ENCODE results near the gene SNX5. TPM values are rescaled to one million over a fixed set of nuclear protein-coding genes. Genes with fewer than 3 reads are reported as not detected.
A peak's percentile ranks its signal among the peaks of the same experiment; 100 is the strongest.

SNX5 gene
- total and polyA plus RNA-seq, 2 of the 13 experiments (the other 11 are each of a cell fraction or from before 2014, with no cell fraction given), result 664 to 1,040 TPM

- no peak for TF ChIP-seq NBN (conservative IDR thresholded peaks at IDR 0.05)
- no peak for TF ChIP-seq GABPA (IDR thresholded peaks at IDR 0.05; ENCODE audit: low read depth, low read length)
- TF ChIP-seq GABPA (CRISPR knock-in tag; IDR thresholded peaks at IDR 0.05; ENCODE audit: low read depth), result no peak
- no peak for TF ChIP-seq SPEN (CRISPR knock-in tag; IDR thresholded peaks at IDR 0.05; ENCODE audit: low read depth)
- no peak for TF ChIP-seq MTERF4 (CRISPR knock-in tag; IDR thresholded peaks at IDR 0.05)
- TF ChIP-seq ISL2 (CRISPR knock-in tag; IDR thresholded peaks at IDR 0.05), result no peak
- no peak for TF ChIP-seq ZNF337 (CRISPR knock-in tag; IDR thresholded peaks at IDR 0.05; ENCODE audit: borderline replicate concordance, low read depth)
- no peak for TF ChIP-seq AHR (CRISPR knock-in tag; IDR thresholded peaks at IDR 0.05)
- TF ChIP-seq ZFP62 (CRISPR knock-in tag; IDR thresholded peaks at IDR 0.05), result no peak
- no peak; the same call in 1 of the 2 replicates for TF ChIP-seq PHF21A (CRISPR knock-in tag; IDR thresholded peaks at IDR 0.05)
- no peak for TF ChIP-seq POLR2AphosphoS2 (IDR thresholded peaks at IDR 0.05; ENCODE audit: low read depth, low read length)
- TF ChIP-seq ZNF382 (CRISPR knock-in tag; IDR thresholded peaks at IDR 0.05; ENCODE audit: borderline replicate concordance), result no peak
- TF ChIP-seq ZSCAN31 (CRISPR knock-in tag; IDR thresholded peaks at IDR 0.05; ENCODE audit: low read depth), result no peak
- TF ChIP-seq HNF4A (CRISPR knock-in tag; IDR thresholded peaks at IDR 0.05), result peak; percentile 82
- no peak for TF ChIP-seq CBFB (CRISPR knock-in tag; IDR thresholded peaks at IDR 0.05)
Measured at GRCh38 chr20:17925141-17925939, 43.3 kb downstream of the SNX5 start (continued).

GRCh38 chr20:17921774-17922173 lies 46.8 kb downstream of the SNX5 start:
- no peak overlapping the region for H3K4me3 ChIP-seq (replicated peaks in 1 of 3; ENCODE audit: insufficient read depth in 1 of 3, low read depth in 2 of 3, low read length in 3 of 3)
- BruUV-seq (replicated peaks), result no TSS peak

More at GRCh38 chr20:17921774-17922173, 46.8 kb downstream of the SNX5 start:
- no peak overlapping the region for H2AFZ ChIP-seq (ENCODE audit: low read length)
- no peak for DNase-seq (ENCODE audit: low spot score)
- 6% methylated on average over 1 of the region's 1 CpG for WGBS (ENCODE audit: low lambda C conversion rate)
- H3K4me2 ChIP-seq (ENCODE audit: low read depth, low read length), result no peak overlapping the region
- ChIA-PET POLR2A (no interaction called here), CTCF (ENCODE audit: low intra/inter-chr PET ratio, low total read pairs) (no interaction called here)
- peaks cover 3 to 10% of the 10 kb centered on the region in 2 experiments; a peak in 3 of 5 replicates for H3K27me3 ChIP-seq (ENCODE audit: control insufficient read depth in 1 of 2, insufficient read depth in 2 of 2, low read length in 2 of 2)
- intact Hi-C loops (cut with micrococcal nuclease; ENCODE audit: unreplicated experiment), result no loop called here
- H3K9me3 ChIP-seq (ENCODE audit: low read length), result no peaks in the 10 kb centered on the region
- ATAC-seq, result no peak
- no peaks in the 10 kb centered on the region for H3K79me2 ChIP-seq (ENCODE audit: insufficient read depth, low read length)
- no peak overlapping the region for H3K9ac ChIP-seq (ENCODE audit: insufficient read depth, low read depth, low read length)
- H3K27ac ChIP-seq (ENCODE audit: extremely low read length, insufficient read depth, low read length), result no peak overlapping the region
- in situ Hi-C loops (cut with HindIII; ENCODE audit: extremely low pct_ligation_motif_present, low pct_unique_long_range_greater_than_20kb), result no loop called here
- FAIRE-seq, result no peak
- no peaks in the 10 kb centered on the region for H3K36me3 ChIP-seq (replicated peaks in 1 of 2; ENCODE audit: control insufficient read depth in 1 of 2, insufficient read depth in 2 of 2, low read length in 2 of 2)
- H4K20me1 ChIP-seq (ENCODE audit: insufficient read depth, low read length), result no peaks in the 10 kb centered on the region
- H3K4me1 ChIP-seq (ENCODE audit: insufficient read depth, low read length), result peaks cover 40% of the 10 kb centered on the region
- TF ChIP-seq ZHX1 (CRISPR knock-in tag; IDR thresholded peaks at IDR 0.05; ENCODE audit: low read depth) (no peak), RELA (CRISPR knock-in tag; IDR thresholded peaks at IDR 0.05) (no peak), SNAI1 (CRISPR knock-in tag; IDR thresholded peaks at IDR 0.05; ENCODE audit: borderline replicate concordance) (no peak), MIER3 (CRISPR knock-in tag; IDR thresholded peaks at IDR 0.05; ENCODE audit: borderline replicate concordance) (no peak), ZNF569 (CRISPR knock-in tag; IDR thresholded peaks at IDR 0.05; ENCODE audit: borderline replicate concordance) (no peak), HOXD1 (CRISPR knock-in tag; IDR thresholded peaks at IDR 0.05) (no peak), ZNF12 (CRISPR knock-in tag; IDR thresholded peaks at IDR 0.05) (no peak), MBD4 (IDR thresholded peaks at IDR 0.05; ENCODE audit: borderline replicate concordance, low read length) (no peak)
